Measurements from ENCODE around the gene SGMS2.
"Not testable (repeated sequence)": the region's sequence is repeated elsewhere in the genome, so short reads cannot be mapped to it uniquely, and the experiment has no call there.

Gene SGMS2

DNA sequence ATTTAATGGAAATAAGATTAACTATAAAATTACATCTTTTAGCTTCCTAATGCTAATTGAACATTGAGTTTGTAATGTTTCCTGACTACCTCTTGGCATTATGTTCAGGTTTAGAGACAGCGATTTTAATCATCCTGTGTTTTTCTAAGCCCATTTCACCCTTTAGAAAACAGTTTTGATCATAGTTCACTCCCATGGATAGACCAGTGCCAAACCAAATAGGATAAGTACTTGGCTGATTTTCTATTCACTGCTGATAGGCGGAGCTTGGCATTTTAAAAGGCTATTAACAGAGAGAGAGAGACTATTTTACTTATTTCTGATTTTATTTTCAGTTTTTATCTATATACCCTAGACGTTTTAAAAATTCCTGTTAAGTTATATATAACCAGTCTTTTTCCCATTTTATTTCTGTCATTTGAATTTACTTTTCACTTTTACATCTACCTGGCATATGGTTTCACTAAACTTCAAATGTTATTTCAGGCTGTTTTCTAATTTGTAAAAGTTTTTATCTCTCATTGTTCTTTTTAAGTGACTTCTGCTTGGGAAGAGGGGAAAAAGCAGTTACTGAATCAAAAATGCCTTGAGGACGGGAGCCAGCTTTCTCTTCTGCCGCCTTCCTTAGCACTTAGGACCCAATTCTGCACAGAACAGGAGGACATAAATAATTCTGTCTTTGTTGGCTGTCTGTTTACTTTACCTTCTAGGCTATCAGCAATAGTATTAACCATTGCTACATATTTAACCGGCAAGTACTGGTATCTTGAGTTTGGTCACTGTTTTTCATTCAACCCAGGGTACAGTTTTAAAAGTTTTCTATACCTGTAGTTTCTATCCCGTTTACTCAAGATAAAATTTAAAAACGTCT, 46.4 kb downstream of the SGMS2 start:
- no peak for DNase-seq

DNA sequence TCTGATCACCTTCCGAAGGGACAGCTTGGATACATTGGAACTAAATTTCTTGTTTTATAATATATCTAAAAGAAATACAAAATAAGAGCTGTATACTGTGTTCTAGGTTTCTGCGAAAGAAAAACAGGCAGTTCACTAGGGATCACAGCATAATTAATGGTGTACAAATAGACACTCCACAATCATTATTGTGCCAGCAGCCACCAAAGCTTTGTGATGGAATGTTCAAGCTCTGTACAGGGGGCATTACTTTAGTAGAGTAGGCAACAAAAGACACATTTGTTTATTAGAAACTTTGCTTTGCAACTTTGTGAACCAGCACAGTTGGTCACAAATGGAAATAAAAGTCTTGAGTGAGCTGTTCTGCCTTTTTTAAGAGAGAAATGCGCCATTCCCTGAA, 49.3 kb downstream of the SGMS2 start:
- DNase-seq = no peak

DNA sequence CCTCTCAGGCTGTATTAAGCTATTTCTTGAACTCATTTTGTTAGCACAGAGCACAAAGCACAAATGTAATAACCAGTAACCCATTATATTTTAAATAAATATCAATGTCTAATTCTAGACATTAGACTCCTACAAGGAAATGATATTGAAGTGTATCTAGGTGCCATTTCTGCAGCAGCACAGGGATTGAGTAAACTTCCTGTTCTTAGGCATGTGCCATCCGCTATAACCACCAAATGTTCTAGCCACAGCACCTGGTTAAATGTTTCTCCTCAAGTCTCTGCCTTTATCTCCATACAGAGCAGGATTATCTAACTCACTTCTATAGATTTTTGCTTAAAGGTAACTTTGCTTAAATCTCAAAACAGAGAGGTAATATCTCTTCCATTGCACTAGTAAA, 51.4 kb downstream of the SGMS2 start:
- DNase-seq = no peak

DNA sequence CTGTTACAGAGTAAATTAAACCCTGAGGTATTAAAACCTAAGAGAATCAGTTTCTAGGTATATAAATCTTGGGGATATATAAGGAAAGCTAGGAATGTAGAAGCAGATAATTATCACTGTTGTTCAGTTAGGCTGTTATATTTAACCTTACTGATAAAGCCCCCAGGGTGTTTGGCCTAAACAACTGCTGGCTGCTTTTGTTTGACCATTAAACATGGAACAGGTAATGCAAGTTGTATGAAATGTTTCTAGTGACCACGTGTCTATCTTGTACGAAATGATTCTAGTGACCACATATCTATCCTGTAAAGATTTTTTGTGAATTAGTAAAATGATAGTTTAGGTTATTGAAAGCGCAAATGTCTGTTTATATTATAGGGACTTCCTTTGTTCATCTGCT, 52.6 kb downstream of the SGMS2 start:
- DNase-seq = no peak

DNA sequence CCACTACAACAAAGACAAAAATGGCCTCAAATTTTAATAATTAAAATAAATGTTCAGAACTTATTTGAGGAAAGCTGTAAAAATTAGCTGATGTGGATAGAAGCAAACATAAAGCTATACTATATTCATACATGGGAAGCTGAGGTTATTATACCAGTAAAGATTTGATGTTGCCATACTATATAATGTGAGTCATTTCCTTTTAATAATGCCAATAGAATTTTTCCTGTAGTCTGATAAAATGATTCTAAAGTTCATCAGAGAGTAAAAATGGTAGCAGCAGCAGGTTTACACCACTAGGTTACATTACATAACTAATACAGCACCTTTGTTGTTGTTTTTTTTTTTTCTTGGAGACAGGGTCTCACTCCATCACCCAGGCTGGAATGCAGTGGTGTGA, 61.1 kb downstream of the SGMS2 start:
- DNase-seq = no peak

DNA sequence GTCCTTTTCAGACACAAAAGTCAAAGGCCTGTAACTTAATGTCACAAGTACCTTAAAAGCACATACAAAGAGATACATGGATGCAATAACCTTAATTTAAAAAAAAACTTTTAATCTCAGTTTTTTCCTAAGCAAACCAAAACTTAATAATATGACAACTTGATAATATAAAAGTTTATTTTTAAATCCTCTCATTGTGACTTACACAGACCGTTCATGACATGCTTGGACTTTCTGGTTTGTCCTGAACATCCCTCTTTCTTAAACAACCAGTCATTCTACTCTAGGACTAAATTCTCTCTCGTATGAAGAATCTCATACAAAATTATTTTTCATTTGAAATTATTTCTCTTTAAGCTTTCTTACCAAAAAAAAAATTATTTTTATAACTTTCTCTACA, 63.5 kb downstream of the SGMS2 start:
- no peak for DNase-seq

DNA sequence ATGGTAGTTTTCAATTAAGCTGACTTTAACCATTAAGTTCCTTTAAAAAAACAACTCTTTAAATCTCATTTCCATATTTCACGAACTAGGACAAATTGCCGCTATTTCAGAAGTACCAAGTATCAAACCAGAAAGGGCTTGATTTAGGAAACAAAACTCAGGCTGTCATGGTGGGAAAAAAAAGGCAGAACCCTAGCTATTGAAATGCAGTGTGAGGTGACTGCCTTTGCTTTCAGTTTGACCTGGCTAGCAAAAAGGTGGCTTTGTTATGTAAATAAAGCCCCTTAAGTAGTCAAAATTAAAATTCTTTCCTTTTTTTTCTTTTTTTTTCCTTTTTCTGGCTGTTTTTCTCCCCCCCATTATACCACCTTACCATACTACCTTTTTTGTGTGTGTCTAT, 66.0 kb downstream of the SGMS2 start:
- DNase-seq = no peak

DNA sequence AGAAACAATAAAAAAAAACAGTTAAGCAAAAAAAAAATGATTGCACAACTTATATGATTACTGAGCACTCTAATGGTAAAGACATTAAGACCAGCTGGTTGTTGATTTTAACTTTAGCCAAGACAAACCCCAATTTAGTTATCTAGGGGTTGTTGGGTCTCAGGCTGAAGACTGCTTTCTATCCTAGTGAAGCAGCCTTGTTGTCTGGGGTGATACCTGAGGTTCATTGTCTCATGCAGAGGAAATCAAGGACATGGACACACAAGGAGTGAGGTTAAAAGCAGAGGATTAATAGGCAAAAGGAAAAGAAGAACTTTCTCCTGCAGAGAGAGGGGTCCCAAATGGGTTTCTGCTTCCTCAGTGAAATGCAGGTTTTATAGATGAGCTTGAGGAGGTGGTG, 66.6 kb downstream of the SGMS2 start:
- no peak for DNase-seq

DNA sequence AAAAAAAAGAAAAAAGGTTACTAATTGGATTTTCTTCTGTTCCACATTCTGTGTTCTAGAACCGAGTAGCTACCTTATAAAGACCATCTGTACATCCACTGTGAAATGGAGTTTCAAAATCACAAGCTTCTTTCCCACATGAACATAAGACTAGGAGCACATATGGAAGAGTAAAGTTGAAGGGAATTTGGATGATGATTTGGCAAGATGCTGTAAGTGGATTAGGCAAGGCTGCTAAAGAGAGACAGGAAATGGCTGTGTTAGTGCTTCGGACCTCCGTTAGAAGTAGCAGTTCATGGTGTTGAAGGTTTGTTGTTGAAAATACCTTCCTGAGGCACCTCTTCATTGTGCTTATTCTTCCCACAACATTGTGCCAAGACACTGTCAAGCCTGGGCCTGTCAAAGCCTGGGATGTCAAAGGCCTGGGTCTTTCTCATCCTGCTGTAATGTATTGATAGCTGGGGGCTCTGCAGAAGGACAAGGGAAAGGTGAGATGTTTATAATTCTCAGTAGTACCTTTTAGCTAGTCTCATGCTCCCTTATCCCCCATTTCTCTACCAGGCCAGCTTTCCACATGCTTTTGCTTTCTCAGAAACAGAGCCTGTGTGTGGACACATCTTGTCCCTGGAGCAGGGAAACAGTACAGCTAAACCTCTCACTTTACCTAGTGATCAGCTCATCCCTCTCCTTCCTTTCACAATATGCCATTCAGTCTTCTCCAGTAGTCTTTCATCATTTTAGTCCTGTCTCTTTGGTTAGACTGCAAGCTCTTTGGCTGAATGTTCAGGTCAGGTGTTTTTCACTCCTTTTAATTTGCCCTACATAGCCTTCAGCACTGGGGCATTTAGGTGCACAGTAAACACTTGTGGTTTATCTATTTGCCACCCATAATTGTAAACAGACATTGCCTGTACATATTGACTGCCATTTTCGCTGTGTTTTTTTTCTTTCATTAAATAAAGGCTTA, 68.7 kb downstream of the SGMS2 start:
- DNase-seq = no peak

DNA sequence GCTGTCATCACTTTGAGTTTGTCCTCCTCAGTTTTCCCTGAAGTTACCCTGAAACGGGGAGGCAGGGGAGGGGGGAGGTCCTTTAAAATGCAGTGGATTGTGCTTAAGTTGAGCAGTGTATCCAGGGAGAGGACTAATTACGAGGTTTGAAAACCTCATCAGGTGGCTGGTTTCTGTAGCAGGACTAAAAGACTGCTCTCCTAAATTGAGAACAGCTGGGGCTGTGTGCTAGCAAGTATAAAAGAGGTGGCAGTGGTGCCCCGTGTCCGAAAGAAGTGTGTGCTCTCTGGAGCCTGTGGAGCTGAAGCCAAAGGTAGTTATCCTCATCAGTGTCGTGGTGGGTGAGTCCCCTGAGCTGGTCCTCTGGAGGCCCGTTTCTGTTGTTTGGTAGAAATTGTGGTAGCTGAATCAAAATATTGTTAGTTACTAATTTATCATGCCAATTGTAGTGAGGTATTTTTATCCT, 69.4 kb downstream of the SGMS2 start:
- no peak for DNase-seq

DNA sequence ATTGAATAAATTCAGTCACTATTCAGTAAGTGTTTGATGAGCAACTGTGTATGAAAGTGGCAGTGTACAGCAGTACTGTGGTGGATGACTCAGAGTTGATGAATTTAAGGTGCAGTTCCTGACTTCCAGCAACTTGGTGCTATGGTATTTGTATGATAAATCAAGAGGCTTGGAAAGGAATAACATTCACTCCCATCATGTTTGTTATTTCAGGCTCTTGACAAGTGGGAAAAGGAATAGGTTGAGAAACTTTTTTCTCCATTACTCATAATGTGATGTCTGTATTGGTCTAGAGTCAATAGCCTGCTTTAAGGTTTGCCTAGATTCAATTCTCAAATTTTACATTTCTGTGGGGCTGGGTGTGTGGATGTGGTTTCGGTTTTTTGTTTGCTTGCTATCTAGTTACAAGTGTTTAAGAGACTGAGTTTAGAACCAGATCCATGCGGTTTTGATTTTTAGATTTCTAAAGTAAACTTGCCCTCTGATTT, 71.5 kb downstream of the SGMS2 start:
- no peak for DNase-seq

DNA sequence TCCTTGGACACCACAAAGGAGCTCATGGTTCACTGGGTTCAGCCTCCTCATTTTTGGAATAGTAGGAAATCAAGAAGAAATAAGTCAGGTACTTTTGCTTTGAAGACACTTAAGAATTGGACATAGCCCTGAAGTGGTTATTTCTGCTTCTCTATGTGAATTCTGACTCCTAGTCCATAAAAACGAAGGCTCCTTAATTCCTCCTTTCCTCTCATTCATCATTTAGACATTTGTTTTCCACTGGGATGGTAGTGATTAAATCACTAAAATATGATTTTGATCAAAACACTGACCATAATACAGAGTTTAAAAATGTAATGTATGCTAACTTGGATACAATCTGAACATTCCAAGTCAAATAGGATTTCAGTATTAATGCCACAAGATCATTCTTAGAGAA, 71.9 kb downstream of the SGMS2 start:
- DNase-seq = no peak

DNA sequence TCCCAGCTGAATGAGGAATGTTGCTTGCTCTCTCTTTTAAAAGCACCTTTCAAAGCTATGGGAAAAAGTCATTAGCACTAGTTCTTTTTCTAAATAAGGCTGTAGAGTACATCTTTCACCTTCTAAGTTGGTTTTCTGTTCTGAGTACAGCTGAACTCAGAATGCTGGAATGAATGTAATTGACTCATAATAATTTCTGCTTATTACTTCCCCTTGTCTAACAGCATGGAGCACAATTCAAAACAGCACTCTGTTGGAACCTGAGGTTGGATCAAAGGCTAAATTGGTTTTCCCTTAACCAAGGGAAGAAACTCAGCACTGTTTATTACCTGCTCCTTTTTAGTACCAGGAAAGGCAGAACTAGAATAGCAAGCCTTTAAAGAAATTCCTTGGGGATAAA, 73.1 kb downstream of the SGMS2 start:
- no peak for DNase-seq

DNA sequence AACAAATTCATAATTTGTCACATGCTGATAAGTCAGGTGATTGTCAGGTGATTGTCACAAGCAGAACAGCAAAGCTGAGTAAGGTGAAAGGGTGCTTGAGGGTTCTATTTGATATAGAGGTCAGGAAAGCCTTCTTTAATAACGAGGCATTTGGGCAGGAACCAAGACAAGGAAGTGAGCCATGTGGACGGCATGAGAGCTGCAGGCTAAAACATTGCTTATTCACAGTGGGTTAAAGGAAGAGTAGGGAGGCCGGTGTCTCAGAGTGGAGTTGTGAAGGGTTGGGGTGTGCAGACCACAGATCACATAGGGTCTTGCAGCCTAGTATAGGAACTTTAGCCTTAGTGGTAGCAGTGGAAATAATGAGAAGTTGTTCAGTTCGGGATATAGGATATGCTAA, 75.3 kb downstream of the SGMS2 start:
- no peak for DNase-seq

DNA sequence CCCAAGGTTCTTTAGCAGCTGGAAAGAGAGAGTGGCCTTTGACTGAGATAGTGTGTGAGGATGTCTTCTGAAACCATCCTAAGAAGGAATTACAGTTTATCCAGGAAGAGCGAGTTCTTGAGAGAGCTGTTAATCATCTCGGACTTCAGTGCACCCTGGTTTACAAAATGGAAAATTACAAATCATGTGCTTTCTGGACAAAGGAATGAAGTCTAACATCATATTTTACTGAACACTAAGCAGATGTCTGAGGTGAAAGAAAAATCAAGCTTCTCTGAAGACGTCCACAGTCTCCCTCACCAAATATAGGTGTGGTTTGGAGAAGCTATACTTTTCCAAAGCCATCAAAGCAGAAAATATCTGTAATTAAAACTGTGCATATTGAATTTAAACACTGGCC, 75.8 kb downstream of the SGMS2 start:
- no peak for DNase-seq

DNA sequence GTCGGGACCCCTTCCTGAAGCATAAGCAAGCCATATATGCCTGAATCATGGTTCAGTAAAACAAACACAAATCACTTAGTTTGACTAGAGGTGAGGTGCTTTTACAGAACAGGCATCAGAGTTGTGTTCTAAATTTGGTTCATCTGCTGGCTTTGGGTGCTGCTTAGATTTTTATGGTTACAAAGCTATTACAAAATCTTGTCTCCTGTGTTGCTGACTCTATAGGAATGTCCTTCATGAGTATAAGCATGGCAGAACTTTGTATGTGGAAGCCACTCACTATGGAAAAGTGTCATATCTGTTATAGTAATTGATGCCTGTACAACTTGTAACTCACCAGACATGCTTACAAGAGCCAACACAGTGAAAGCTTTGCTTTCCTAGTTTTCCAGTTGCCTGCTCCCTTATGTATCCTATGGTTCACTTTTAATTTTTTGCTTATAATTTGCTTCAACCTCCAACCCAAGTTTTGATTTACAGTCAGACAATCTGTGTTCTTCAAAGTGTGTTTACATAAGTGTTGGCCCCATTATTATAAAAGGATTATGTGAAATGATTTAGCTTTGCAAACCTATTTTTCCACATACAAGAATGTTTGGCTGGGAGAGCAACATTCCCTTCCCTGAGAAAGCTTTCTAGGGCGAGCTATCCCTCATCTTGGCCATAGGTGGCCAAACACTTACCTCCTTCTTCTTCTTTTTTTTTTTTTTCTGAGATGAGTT, 76.6 kb downstream of the SGMS2 start:
- no peak for DNase-seq

DNA sequence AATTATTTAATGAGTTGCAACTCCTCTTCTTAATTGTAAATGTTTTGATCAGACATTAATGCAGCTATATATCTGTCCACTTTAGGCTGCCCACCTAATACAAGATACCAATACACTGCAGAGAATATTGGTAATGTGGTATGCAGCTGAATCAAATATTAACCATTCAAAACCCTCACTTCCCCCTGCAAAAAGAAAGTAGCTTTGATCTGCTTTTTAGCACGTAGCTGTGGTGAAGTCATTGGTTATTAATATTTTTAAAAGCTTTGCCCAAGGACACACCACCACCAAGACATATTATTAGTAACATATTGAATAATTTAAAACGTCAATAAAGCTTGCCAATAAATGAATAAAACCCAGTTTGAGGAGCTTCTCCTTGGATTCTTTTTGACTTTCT, 78.0 kb downstream of the SGMS2 start:
- DNase-seq = no peak

DNA sequence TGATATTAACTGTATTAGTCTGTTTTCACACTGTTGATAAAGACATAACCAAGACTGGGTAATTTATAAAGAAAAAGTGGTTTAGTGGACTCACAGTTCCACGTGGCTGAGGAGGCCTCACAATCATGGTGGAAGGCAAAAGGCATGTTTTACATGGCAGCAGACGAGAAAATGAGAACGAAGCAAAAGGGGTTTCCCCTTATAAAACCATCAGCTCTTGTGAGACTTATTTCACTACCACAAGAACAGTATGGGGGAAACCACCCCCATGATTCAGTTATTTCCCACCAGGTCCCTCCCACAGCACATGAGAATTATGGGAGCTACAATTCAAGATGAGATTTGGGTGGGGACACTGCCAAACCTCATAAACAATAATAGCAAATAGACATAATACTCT, 80.3 kb downstream of the SGMS2 start:
- not testable (repeated sequence) for DNase-seq

DNA sequence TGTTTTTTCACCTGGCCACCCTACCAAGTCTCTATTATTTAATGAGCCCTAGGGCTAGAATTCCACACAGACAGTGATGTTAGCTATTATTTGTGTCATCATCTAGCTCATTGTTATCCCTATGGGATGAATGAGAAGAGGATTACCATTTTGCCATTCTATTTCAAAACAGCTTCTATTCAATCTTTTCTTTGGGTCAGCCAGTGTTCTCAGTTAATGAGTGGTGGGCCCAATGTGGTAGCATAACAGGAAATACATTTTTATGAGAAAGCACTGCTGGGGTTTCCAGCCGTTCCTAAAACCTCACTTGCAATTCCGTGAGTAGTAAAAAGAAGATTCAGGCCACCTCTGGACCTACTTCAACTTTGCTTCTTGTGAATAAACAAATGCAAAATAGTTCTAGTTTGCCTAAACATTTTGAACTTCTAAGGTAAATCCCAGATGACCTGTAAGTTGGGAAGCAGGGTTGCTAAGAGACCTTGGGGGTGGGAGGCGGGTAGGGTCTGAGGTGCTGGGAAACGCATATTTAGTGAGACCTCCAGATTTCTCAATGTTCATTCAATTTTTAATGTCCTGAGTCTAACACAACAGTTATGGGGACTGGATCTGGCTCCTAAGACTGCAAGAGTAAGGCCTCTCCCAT, 81.8 kb downstream of the SGMS2 start:
- no peak for DNase-seq

DNA sequence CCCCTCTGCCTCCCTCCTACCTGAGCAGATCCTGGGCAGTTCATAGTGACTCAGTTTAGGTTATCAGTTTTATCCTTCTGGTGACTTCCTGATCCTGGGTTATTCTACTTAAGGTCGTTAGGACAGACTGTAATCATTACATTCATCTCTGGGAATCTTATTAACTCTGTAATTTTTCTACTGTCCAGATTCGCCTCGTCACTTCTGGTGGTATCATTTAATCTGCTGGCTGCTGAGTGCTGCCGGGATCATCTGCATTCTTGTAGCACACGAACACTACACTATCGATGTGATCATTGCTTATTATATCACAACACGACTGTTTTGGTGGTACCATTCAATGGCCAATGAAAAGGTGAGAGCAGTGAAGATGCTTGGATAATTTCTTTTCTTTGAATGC, 83.6 kb downstream of the SGMS2 start:
- no peak for DNase-seq

DNA sequence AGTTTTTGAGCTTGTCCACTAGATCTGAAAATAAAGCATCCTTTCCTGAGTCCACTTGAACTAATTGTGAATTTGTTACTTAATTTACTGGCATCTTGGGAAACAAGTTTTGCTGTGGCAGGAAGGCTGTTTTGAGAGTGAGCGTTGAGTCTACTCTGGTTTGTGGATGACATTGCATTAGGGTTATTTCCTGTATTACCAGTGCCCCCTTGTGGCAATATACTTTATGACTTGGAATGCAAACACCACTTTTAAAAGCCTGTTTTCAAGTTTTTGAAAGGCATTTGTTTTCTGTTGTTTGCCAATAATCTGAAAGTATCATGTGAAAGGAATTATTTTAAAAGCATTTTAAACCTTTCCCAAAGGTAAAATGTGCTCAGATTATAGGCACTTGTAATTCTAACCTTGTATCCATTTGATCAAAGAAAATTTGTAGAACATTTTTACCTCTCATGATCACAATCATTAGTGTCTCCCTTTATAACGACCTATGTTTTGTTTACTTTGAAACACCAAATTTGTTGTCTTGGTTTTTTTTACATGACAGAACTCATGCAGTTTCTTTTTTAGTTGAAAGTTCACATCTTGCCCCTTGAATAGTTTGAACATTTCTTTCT, 88.7 kb downstream of the SGMS2 start:
- peak; percentile 6 for DNase-seq

DNA sequence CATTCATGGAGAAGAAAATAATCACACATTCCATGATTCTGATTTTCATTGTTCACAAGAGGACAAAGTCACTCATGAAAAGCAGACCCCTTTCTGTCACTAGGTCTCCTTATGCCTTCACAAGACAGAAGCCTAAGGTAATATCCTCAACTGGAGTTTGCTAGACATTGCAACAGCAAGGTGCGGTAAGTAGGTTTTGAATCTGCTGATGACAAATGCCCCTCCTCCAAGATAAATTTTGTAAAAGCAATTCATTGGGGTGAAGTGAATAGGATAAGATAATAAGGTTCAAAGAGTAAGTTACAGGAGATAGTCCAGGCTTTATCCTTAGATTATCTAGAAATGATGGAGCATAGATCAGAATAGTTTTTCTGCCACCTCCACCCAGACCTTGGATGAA, 90.5 kb downstream of the SGMS2 start:
- no peak for DNase-seq
